DND-41 (cell line): ENCODE measurements around the gene AUH.

Experiments
- EZH2 ChIP-seq: IDR thresholded peaks from 3 replicates; pipeline ENCODE4 v1.6.1; 2012; ENCODE audit warnings: borderline replicate concordance, low read depth, mild to moderate bottlenecking, moderate library complexity, low read length, inconsistent platforms; ENCODE audit not compliant: severe bottlenecking
- TF ChIP-seq, protein P1 (sequence below): IDR thresholded peaks from 2 replicates; pipeline ENCODE4 v1.5.1; 2012; ENCODE audit warnings: borderline replicate concordance, low read length, moderate library complexity, mild to moderate bottlenecking; ENCODE audit not compliant: poor library complexity, severe bottlenecking; ENCODE audit errors: extremely low read depth

DNA sequence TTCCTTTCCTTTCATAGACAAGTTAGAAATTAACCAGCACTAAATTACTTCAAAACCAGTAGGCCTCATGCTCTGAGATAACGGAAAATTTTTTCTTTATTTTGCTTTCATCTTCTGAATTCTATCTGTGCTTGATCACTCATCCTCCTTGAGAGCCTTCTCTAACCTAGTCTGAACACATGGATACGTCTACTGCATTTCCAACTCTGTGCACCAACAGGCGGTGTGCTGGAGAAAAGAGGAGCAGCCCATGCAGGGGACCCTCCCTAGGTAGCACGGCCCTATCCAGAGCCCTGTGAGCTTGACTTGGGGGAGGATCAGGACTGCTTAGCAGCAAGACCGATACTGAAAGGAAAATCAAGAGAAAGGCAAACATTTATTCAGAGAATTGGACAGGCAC lies 149.8 kb downstream of the AUH start:
- TF ChIP-seq EZH2, result no peak
- TF ChIP-seq, protein P1, sequence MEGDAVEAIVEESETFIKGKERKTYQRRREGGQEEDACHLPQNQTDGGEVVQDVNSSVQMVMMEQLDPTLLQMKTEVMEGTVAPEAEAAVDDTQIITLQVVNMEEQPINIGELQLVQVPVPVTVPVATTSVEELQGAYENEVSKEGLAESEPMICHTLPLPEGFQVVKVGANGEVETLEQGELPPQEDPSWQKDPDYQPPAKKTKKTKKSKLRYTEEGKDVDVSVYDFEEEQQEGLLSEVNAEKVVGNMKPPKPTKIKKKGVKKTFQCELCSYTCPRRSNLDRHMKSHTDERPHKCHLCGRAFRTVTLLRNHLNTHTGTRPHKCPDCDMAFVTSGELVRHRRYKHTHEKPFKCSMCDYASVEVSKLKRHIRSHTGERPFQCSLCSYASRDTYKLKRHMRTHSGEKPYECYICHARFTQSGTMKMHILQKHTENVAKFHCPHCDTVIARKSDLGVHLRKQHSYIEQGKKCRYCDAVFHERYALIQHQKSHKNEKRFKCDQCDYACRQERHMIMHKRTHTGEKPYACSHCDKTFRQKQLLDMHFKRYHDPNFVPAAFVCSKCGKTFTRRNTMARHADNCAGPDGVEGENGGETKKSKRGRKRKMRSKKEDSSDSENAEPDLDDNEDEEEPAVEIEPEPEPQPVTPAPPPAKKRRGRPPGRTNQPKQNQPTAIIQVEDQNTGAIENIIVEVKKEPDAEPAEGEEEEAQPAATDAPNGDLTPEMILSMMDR, result no peak
